Keratinocyte (primary cell): Measurements from ENCODE around the gene SLC29A1. TPM values are rescaled to one million over a fixed set of nuclear protein-coding genes. Genes with fewer than 3 reads are reported as not detected.
A peak's percentile ranks its signal among the peaks of the same experiment; 100 is the strongest.

ENCODE experiments used
- DNase-seq: peaks from one replicate; pipeline ENCODE4 v3.0.0-alpha.2; 2011; ENCODE audit warnings: low read depth, missing footprints, low spot score
- FAIRE-seq: peaks from 2 replicates; lab custom pipeline; 2011; peaks lifted over from hg19 to GRCh38; lab: Jason Lieb, UNC
- H2AFZ ChIP-seq: 2 replicates; pipeline ENCODE4 v1.6.0; 2012; ENCODE audit warnings: low read length, control low read depth, inconsistent platforms; ENCODE audit not compliant: control insufficient read depth
- H3K27ac ChIP-seq: 2 replicates; pipeline ENCODE4 v1.5.1; 2011; ENCODE audit warnings: low read length; ENCODE audit not compliant: control insufficient read depth, insufficient read depth
- H3K27me3 ChIP-seq: 3 replicates; pipeline ENCODE4 v1.6.0; 2011; ENCODE audit warnings: low read length; ENCODE audit not compliant: control insufficient read depth, insufficient read depth; ENCODE audit errors: extremely low read depth
- H3K36me3 ChIP-seq, 2 experiments: 2 replicates in 1 of 2; 3 replicates in 1 of 2; pipeline ENCODE4 v1.5.1; 2011; ENCODE audit warnings: low read length in 2 of 2, mild to moderate bottlenecking in 1 of 2; ENCODE audit not compliant: control insufficient read depth in 2 of 2, insufficient read depth in 2 of 2; ENCODE audit errors: extremely low read depth in 1 of 2
- H3K4me1 ChIP-seq: 3 replicates; pipeline ENCODE4 v1.5.1; 2011; ENCODE audit warnings: low read length; ENCODE audit not compliant: control insufficient read depth, insufficient read depth; ENCODE audit errors: extremely low read depth
- H3K4me2 ChIP-seq: 3 replicates; pipeline ENCODE4 v1.6.0; 2011; ENCODE audit warnings: low read depth, low read length; ENCODE audit not compliant: control insufficient read depth, insufficient read depth; ENCODE audit errors: extremely low read depth
- H3K4me3 ChIP-seq, 3 experiments: fragments of 200-600 bp in 1 of 3; sonication (generic) in 1 of 3; 2 replicates in 2 of 3; 3 replicates in 1 of 3; pipeline ENCODE4 v1.5.1; 2011 to 2016; ENCODE audit warnings: low read length in 3 of 3, mild to moderate bottlenecking in 3 of 3, control low read depth in 2 of 3, inconsistent platforms in 1 of 3, low read depth in 1 of 3, mixed read lengths in 1 of 3, mixed run types in 1 of 3, moderate library complexity in 1 of 3; ENCODE audit not compliant: control insufficient read depth in 2 of 3, insufficient read depth in 2 of 3; ENCODE audit errors: extremely low read depth in 1 of 3
- H3K79me2 ChIP-seq: 2 replicates; pipeline ENCODE4 v1.6.0; 2012; ENCODE audit warnings: low read length; ENCODE audit not compliant: control insufficient read depth, insufficient read depth
- H3K9ac ChIP-seq: 3 replicates; pipeline ENCODE4 v1.6.0; 2011; ENCODE audit warnings: low read length; ENCODE audit not compliant: control insufficient read depth, insufficient read depth; ENCODE audit errors: extremely low read depth
- H3K9me1 ChIP-seq: 3 replicates; pipeline ENCODE4 v1.6.0; 2011; ENCODE audit warnings: low read length; ENCODE audit not compliant: control insufficient read depth, insufficient read depth; ENCODE audit errors: extremely low read depth
- H3K9me3 ChIP-seq: 2 replicates; pipeline ENCODE4 v1.5.1; 2012; ENCODE audit warnings: low read depth, low read length; ENCODE audit not compliant: control insufficient read depth
- H4K20me1 ChIP-seq: 3 replicates; pipeline ENCODE4 v1.6.0; 2011; ENCODE audit warnings: low read length; ENCODE audit not compliant: control insufficient read depth, insufficient read depth; ENCODE audit errors: extremely low read depth
- EZH2 ChIP-seq: IDR thresholded peaks from one replicate; pipeline ENCODE4 v1.6.1; 2012; ENCODE audit warnings: inconsistent platforms, mild to moderate bottlenecking, low read length, moderate library complexity
- dilution Hi-C: fragments of 300-500 bp; cut with MboI; formaldehyde crosslinking; loops from one replicate; pipeline ENCODE4 v1.7.0; 2020; ENCODE audit warnings: low sequenced_read_pairs; ENCODE audit not compliant: extremely low pct_ligation_motif_present
- polyA plus RNA-seq, 5 experiments: library from polyadenylated mRNA; depleted of rRNA in 3 of 5; stranded (reverse) in 3 of 5; stranded (forward) in 1 of 5; unstranded in 1 of 5; fragments of >200 nt; gene quantifications; 1 replicate in 1 of 5; 2 replicates in 3 of 5; 3 replicates in 1 of 5; pipeline versions ENCODE4 v1.2.1 to v1.2.3, GENCODE V29; 2011 to 2012; ENCODE audit warnings: missing spikeins in 2 of 5, low read depth in 1 of 5, low replicate concordance in 1 of 5
- TF ChIP-seq, protein P1 (sequence below), 3 experiments: IDR thresholded peaks in 1 of 3; conservative IDR thresholded peaks in 1 of 3; optimal IDR thresholded peaks in 1 of 3; 2 replicates in 2 of 3; 3 replicates in 1 of 3; pipeline versions ENCODE3 to v1.5.1; 2011; ENCODE audit warnings: low read length in 3 of 3, mild to moderate bottlenecking in 3 of 3, moderate library complexity in 2 of 3, control low read depth in 1 of 3, inconsistent platforms in 1 of 3; ENCODE audit not compliant: insufficient read depth in 2 of 3; ENCODE audit errors: extremely low read depth in 1 of 3

SLC29A1 gene
- polyA plus RNA-seq, 1 donor (not counting 4 experiments of a cell fraction or from before 2014, with no cell fraction given): 51.0 TPM

DNA sequence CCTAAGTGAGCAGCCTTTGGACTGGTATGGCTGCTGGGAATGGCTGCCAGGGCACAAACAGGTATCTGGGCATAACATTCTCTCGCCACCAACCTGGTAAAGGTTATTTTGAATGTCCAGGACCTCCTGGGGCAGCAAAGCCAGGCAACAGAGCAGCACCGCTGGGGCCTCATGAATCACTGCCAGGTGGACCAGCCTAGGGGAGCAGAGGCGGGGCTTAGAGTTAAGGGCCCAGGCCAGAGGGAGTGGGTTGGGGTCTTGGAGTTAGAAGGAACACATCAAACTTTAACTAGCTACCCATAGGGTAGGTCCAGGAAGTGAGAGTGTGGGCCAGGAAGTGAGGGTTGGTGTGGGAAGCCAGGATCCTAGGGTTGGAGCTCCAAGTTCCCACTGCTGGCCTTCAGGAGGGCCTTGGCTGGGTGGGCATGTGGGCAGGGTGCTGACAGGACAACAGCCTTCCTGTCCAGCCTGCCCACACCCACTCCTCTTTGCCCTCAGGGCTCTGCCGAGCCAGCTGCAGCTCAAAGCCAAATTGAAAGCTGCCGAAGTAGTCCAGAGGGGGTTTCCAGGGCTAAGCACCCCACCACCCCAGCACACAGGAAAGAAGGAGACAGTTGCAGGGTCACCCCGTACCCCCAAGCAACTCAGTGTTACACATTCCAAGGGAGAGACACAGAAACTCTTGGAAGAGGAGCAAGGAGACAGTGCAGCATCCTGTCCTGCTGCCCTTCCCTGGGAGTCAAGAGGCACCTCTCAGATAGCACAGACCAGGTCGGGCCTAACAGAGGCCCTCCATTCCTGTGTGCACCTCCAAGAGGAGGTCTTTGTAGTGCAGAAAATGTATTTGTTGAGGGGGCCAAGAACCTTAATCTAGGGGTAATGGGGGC is 39.3 kb downstream of the SLC29A1 start:
- dilution Hi-C loops: no loop called here
- Histone ChIP-seq H3K9me1 (no peaks in the 10 kb centered on the region), H3K27me3 (no peaks in the 10 kb centered on the region), H3K27ac (peak overlapping the region; percentile 19), H3K9ac (peak overlapping the region; percentile 86), H3K9me3 (no peaks in the 10 kb centered on the region), H4K20me1 (no peaks in the 10 kb centered on the region), H3K4me1 (peaks cover 26% of the 10 kb centered on the region), H3K4me2 (peak overlapping the region; percentile 89), H3K79me2 (peaks cover 26% of the 10 kb centered on the region), H3K36me3 (peaks cover 17 to 20% of the 10 kb centered on the region in 2 experiments), H2AFZ (no peak overlapping the region), H3K4me3 (peak overlapping the region; percentile 63 to 80 (median 69))
- no peak for DNase-seq
- FAIRE-seq: no peak
- TF ChIP-seq, protein P1, sequence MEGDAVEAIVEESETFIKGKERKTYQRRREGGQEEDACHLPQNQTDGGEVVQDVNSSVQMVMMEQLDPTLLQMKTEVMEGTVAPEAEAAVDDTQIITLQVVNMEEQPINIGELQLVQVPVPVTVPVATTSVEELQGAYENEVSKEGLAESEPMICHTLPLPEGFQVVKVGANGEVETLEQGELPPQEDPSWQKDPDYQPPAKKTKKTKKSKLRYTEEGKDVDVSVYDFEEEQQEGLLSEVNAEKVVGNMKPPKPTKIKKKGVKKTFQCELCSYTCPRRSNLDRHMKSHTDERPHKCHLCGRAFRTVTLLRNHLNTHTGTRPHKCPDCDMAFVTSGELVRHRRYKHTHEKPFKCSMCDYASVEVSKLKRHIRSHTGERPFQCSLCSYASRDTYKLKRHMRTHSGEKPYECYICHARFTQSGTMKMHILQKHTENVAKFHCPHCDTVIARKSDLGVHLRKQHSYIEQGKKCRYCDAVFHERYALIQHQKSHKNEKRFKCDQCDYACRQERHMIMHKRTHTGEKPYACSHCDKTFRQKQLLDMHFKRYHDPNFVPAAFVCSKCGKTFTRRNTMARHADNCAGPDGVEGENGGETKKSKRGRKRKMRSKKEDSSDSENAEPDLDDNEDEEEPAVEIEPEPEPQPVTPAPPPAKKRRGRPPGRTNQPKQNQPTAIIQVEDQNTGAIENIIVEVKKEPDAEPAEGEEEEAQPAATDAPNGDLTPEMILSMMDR (optimal IDR thresholded peaks at IDR 0.05 in 1 of 3, IDR thresholded peaks at IDR 0.05 in 1 of 3, conservative IDR thresholded peaks at IDR 0.05 in 1 of 3; ENCODE audit: extremely low read depth in 1 of 3, insufficient read depth in 2 of 3, low read length in 3 of 3): no peak
- no peak for TF ChIP-seq EZH2

- peak overlapping the region; percentile 63 to 80 (median 69) for H3K4me3 ChIP-seq
- H3K27ac ChIP-seq: peak overlapping the region; percentile 30
- H3K4me1 ChIP-seq: peaks cover 26% of the 10 kb centered on the region
- no peaks in the 10 kb centered on the region for H3K9me1 ChIP-seq
- H3K27me3 ChIP-seq: peaks cover 2% of the 10 kb centered on the region
- TF ChIP-seq EZH2: no peak
- TF ChIP-seq, protein P1 (optimal IDR thresholded peaks at IDR 0.05 in 1 of 3, IDR thresholded peaks at IDR 0.05 in 1 of 3, conservative IDR thresholded peaks at IDR 0.05 in 1 of 3; ENCODE audit: extremely low read depth in 1 of 3, insufficient read depth in 2 of 3, low read length in 3 of 3): no peak
- H3K9ac ChIP-seq: peak overlapping the region; percentile 86
- no peak for FAIRE-seq
- H3K36me3 ChIP-seq: peaks cover 15 to 17% of the 10 kb centered on the region in 2 experiments
- H3K79me2 ChIP-seq: peaks cover 26% of the 10 kb centered on the region
- peak overlapping the region; percentile 89 for H3K4me2 ChIP-seq
- peaks cover 1% of the 10 kb centered on the region for H4K20me1 ChIP-seq
- no peak overlapping the region for H2AFZ ChIP-seq
- no peak for DNase-seq
- dilution Hi-C loops: no loop called here
- no peaks in the 10 kb centered on the region for H3K9me3 ChIP-seq
Measured at GRCh38 chr6:44263354-44264100, 40.1 kb downstream of the SLC29A1 start.
